Skin epidermis (tissue), 12 donors: Measurements from ENCODE around the gene NKX2-4.
"Not testable (repeated sequence)": the region's sequence is repeated elsewhere in the genome, so short reads cannot be mapped to it uniquely, and the experiment has no call there.

ENCODE experiments used
- H3K27ac ChIP-seq, 21 experiments: fragments of 200-600 bp; sonication (generic) in 11 of 21; one replicate each; pipeline ENCODE4 v1.5.0; 2020; ENCODE audit warnings: mild to moderate bottlenecking in 3 of 21, inconsistent platforms in 2 of 21, moderate library complexity in 2 of 21
- H3K4me3 ChIP-seq, 7 experiments: fragments of 200-600 bp; sonication (generic) in 2 of 7; one replicate each; pipeline ENCODE4 v1.5.0; 2020; ENCODE audit warnings: inconsistent platforms in 2 of 7, mild to moderate bottlenecking in 2 of 7, moderate library complexity in 1 of 7

The NKX2-4 gene

DNA sequence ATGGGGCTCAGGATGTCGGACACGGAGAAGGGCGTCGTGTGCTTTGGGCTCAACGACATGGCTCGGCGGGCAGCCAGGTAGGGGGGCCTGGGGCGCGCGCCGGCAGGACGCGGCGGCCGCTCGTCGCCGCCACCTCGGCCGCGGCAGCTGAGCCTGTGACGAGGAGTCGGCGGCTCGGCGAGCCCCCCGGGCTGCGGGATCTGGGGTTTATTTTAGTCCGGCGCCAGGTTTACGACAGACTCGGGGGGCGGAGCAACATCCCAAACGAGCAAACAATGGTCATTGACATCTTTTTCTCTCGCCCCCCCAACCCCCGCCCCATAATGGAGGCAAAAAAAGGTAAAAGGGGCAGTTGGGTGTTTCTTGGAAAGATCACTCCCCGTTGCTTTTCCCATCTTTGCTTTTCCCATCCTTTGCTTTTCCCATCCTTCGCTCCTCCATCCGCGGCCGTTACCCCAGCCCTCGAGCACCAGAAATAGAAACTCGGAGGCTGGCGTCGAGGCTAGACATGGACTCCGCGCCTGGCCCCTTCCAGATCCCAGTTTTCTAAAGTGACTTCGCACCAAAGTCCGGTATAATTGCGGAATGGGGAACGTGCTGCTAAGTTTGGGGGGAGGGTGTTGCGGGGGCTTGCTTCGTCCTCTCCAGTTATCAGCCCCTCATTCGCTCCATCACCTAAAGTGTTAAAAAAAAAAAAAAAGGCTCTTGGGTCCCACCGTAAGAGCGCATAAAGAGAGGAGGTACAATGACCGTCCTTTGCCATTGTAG, at the start of gene NKX2-4:
TSS of gene NKX2-4 (minus strand) at position 186 of the 768 bp plus-strand sequence. CDS start at position 59, 127 bp downstream.
- Histone ChIP-seq H3K27ac (no peak within 1 kb of the TSS), H3K4me3 (peak within 1 kb of the TSS in 3 of 7 experiments; percentile 2 to 16 (median 14))

DNA sequence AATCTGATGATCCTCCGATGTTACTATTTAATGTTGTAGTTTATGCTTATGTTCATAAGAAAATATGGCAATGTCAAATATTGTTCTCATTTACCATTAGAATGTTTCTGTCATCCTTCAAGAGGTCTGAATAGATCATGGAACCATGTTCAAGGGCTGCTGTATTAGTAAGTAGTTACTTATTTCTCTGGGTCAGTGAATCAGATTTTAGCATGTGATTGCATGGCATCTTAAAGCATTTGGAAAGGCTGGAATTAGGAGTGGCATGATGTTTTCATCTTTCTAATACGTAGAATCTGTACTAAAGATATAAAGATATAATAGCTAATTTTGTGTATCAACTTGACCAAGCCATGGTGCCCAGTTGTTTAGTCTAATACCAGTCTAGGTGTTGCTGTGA, 40.5 kb upstream of the NKX2-4 start:
- no peak overlapping the region for H3K4me3 ChIP-seq
- no peak overlapping the region for H3K27ac ChIP-seq

DNA sequence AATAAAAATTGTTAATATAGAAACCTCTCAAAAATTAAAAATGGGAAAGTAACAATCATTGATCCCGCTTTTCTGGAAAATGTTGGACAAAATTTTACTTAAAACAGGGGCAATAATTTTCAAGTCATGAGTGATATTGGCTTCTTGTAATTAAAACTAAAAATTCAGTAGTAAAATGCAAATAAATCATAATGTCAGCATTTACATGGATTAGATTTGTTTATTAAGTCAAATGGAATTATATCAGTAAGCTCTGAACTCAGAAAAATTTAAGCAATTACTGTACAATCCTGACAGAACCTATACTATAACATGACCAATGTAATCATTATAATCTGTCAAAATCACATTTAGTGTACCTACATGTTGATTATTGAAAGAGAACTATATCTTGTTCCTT, 39.9 kb upstream of the NKX2-4 start:
- no peak overlapping the region for H3K4me3 ChIP-seq
- no peak overlapping the region for H3K27ac ChIP-seq

DNA sequence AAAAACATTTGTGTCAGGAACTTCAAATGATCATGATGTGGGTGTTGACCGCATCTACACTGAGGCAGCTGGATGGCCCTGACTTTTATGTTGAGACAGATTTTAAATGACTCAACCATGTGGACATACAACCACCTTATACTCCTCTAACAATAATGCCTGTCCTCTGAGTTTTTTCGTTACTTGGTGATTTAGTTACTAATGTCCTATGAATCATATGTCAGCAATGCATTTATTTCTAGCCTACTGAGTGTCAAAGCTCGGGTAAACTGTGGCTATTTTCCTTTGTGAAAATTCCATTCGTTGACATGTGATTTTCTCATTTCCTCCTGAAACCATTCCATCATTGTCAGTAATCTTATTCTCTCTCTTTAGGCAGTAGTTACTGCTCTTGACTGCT, 38.9 kb upstream of the NKX2-4 start:
- no peak overlapping the region for H3K27ac ChIP-seq

DNA sequence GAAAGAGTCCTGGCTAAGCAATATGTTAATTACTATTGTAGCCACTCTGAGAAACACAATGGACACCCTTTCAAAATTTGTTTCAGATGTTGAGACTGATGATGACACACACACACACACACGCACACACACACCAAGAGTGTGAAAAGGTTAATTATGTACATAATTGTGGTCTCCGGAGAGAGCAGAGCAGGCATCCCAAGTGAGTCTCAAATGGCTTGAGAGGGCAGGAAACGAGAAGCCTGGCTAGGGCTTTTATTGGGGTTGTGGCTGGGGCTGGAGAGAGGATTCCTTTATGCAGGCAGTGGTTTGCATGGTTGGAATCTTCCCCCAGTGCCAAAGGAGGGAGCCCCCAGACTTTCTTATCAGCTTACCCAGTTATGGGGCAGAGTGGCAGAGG, 38.2 kb upstream of the NKX2-4 start:
- no peak overlapping the region for H3K27ac ChIP-seq

More for the DNA sequence above, 38.9 kb upstream of the NKX2-4 start:
- no peak overlapping the region for H3K4me3 ChIP-seq

DNA sequence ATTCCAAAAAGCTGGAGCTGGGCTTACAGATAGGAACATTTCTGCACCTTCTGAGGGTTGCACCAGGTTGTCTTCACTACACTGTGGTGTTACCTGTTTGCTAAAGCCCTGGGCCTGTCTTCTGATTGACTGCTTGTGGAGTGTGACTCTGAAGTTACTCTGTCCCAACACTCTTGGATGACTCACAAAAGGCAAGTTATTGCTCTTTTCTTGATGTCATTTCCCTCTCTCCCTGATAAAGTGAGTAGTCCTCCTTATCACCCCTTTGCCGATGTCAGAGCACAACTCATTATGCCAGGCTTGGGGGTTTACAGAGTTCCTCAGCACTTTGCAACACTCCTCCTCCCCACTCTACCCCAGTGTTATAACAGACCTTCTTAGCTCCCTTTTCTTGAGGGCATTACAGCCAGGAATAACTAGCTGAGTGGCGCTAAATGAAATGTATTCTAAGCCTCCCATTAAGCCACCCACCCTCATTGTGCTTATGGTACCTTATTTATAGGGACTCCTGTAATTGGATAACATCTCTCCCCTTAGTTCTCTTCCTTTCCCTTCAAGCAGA, 36.1 kb upstream of the NKX2-4 start:
- H3K27ac ChIP-seq, result no peak overlapping the region
- H3K4me3 ChIP-seq, result no peak overlapping the region

More for the DNA sequence above, 38.2 kb upstream of the NKX2-4 start:
- H3K4me3 ChIP-seq, result no peak overlapping the region

DNA sequence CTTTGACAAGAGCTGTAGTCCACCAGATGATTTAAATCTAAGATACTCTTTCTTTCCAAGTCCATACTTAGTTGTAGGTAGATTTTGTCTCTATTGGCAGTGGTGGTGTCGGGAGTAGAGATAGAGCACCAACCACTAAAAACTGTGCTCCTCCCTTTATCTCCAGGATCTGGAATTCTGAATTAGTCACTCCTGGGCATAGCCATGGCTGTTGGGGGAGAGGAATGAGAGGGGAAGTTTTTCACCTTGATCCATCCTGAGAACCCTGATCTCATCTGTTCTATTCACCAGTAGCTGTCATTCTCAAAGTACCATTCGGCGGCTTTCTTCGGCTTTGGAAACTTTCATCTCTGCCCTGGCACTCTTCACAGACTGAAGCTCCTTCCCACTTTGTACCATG, 35.6 kb upstream of the NKX2-4 start:
- H3K27ac ChIP-seq, result no peak overlapping the region
- no peak overlapping the region for H3K4me3 ChIP-seq

DNA sequence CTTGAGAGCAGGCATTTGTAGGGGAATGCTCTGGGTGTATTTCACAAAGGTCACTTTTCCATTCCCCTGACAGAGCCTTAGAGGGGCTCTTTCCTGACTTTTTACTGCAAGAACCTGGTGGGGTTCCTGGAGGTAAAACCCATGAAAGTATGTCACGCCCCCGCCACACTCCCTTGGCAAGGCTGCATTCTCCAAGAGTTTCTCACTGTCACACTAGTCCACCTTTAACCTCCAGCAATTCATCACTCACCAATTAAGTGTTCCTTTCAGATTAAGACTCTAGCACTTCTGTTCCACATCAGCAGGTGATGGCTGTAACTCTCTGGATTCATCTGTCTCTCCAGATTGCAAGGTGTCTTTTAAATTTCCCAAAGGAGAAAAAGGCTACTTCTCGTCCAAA, 32.7 kb upstream of the NKX2-4 start:
- Histone ChIP-seq H3K27ac (no peak overlapping the region), H3K4me3 (no peak overlapping the region)

DNA sequence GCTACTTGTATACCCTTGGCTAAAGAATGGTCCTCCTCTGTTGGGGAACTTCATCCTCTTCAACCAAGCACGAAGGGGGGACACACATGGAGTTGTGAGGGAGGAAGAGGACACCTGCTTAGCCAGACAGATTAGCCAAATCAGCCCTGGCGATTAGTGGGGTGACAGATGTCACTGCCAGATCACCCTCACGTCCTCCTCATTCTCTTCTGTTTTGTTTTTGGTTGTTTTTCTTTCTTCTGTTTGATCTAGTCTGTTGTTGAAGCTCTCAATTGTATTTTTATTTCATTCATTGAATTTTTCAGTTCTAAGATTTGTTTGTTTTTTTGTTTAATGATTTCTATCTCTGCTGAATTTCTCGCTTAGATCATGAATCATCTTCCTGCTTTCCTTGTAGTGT, 27.5 kb upstream of the NKX2-4 start:
- Histone ChIP-seq H3K27ac (no peak overlapping the region), H3K4me3 (no peak overlapping the region)

DNA sequence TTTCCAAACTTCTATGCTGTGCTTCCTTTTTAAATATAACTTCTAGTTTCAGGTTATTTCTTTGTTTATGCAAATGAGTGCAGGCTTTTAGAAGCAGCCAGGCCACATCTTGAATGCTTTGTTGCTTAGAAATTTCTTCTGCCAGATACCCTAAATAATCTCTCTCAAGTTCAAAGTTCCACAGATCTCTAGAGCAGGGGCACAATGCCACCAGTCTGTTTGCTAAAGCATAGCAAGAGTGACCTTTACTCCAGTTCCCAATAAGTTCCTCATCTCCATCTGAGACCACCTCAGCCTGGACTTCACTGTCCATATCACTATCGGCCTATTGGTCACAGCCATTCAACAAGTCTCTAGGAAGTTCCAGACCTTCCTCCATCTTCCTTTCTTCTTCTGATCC, 26.4 kb upstream of the NKX2-4 start:
- not testable (repeated sequence) for H3K4me3 ChIP-seq, H3K27ac ChIP-seq

DNA sequence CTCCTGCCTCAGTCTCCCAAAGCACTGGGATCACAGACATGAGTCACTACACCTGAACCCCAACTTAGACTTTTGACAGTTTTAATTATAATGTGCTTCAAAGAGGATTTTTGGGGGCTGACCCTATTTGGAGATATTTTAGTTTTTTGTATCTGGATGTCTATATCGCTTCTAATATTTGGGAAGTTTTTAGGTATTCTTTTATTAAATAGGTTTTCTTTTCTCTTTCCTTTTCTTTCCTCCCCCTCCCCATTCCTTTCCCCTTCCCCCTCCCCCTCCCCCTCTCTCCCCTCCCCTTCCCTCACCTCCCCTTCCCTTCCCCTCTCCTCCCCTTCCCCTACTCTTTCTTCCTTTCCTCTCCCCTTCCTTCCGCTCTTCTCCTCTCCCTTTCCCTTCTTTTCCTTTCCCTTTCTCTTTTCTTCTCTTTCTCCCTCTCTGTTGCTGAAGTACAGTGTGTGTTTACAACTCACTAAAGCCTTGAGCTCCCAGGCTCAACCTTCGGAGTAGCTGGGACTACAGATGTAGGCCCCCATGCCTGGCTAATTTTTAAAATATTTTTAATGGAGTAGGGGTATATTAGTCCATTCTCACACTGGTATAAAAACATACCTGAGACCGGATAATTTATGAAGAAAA, 24.4 kb upstream of the NKX2-4 start:
- Histone ChIP-seq H3K4me3 (no peak overlapping the region), H3K27ac (no peak overlapping the region)

DNA sequence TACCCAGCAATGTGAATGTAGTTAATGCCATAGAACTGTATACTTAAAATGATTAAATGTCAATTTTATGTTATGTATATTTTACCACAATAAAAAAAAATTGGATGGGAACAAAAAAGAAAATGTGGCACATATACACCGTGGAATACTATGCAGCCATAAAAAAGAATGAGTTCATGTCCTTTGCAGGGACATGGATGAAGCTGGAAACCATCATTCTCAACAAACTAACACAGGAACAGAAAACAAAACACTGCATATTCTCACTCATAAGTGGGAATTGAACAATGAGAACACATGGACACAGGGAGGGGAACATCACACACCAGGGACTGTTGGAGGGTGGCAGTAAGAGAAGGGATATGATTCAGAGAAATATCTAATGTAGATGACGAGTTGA, 21.8 kb upstream of the NKX2-4 start:
- not testable (repeated sequence) for H3K27ac ChIP-seq, H3K4me3 ChIP-seq

DNA sequence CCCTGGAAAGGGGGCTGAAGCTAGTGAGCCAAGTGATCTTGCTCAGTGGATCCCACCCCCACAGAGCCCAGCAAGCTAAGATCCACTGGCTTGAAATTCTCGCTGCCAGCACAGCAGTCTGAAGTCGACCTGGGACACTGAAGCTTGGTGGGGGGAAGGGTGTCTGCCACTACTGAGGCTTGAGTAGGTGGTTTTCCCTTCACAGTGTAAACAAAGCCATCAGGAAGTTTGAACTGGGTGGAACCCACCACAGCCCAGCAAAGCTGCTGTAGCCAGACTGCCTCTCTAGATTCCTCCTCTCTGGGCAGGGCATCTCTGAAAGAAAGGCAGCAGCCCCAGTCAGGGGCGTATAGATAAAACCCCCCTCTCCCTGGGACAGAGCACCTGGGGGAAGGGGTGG, 16.7 kb upstream of the NKX2-4 start:
- not testable (repeated sequence) for H3K4me3 ChIP-seq, H3K27ac ChIP-seq

DNA sequence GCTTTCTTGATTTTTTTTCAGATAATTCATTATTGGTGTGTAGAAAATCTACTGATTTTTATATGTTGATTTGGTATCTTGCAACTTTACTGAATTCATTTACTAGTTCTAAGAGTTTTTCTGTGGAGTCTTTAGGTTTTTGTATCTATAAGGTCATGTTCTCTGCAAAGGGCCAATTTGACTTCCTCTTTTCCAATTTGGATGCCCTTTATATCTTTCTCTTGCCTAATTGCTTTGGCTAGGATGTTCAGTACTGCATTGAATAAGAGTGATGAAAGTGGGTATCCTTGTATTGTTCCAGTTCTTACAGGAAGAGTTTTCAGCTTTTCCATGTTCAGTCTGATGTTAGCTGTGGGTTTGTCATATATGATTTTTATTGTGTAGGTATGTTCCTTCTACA, 14.4 kb upstream of the NKX2-4 start:
- no peak overlapping the region for H3K4me3 ChIP-seq
- H3K27ac ChIP-seq, result no peak overlapping the region

DNA sequence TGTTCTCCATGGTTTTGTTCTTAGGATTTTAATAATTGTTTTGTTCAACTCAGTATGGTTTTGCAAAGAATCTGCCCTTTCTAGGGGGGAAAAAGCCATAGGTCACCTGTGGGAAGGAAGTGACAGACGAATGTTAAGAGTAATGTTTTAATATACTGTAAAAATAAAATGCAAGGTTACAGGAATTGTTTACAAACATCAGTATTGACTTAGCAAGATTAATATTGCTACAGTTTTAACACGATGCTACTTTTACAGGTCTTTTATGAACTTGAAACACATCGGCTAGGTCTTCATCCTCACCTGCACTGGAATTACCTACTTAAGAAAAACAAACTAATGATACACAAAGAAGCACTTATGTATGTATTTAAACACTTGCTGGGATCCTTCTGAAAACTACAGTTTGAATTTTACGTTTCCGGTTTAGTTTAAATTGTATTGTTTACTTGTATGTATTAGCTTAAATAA, 1.7 kb upstream of the NKX2-4 start:
- no peak overlapping the region for H3K27ac ChIP-seq
- no peak overlapping the region for H3K4me3 ChIP-seq

DNA sequence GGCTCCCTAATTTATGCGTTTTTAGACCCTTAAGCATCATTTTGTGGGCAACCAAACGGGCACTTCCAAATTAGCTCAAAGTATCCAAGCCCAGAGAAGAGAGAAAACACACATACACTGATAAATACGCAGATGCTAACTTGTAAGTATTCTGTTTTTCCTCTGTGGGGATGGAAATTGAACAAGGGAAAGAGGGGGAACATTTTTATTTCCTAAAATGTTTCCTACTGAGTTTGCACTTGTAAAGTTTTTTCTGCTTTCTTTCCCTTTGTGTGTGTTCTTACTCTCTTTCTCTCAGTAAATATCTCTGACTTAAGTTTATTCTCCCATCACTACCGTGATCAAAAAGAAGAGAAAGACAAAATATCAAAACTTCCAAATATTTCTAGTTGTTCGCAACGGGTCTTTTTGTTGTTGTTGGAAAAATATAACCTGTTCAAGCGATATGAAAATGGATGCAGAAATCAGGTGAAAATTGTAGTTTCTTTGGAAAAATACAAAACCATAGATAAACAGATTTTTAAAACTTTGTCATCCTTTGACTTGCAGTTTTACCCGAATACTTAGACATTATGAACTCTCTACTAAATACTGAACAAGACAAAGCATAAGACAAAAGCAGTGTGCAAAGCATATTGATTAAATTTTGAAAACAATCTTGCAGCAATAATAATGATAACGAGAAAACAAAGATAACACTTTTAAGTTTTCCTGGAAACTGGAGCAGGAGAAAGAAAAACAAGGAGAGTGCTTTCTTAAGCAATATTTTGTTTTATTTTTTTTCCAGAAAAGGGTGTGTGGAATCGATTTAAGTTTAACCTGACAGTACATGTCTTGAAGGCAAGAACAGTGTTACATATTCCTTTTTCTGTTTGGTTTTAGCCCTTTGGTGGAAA, 1.0 kb upstream of the NKX2-4 start:
- Histone ChIP-seq H3K27ac (no peak overlapping the region), H3K4me3 (no peak overlapping the region)

DNA sequence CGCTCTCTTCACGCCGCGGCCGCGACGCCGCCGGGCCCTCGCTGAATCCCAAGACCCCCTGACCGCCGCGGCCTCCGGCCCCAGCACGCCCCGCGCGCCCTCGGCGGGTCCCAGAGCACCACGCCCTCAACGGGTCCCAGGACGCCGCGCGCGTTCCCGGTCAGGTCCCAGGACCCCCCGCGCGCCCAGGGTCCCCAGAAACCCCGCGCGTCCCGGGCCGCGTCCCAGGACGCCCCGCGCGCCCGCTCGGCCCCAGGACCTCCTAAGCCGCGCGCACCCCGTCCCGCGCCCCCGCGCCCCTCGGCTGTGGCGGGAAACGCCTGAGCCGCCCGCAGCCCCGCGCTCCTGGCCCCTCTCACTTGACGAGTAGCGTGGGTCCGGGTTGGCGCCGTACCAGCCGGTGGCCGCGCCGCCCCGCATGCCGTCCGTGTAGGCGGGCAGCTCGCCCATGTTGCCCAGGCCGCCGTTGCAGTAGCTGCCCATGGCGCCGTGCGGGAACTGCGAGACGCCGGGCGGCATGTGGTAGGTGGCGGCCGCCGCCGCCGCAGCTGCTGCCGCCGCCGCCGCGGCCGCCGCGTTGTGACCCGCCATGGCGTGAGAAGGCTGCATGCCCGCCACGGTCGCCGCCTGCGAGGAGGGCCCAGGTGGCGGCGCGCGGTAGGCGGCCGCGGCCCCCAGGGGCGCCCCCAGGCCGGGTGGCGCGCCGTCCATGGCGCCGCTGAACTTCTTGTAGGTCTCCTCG, 556 bp downstream of the NKX2-4 start:
- Histone ChIP-seq H3K27ac (no peak overlapping the region), H3K4me3 (peak overlapping the region in 3 of 7 experiments; percentile 2 to 16 (median 14))

DNA sequence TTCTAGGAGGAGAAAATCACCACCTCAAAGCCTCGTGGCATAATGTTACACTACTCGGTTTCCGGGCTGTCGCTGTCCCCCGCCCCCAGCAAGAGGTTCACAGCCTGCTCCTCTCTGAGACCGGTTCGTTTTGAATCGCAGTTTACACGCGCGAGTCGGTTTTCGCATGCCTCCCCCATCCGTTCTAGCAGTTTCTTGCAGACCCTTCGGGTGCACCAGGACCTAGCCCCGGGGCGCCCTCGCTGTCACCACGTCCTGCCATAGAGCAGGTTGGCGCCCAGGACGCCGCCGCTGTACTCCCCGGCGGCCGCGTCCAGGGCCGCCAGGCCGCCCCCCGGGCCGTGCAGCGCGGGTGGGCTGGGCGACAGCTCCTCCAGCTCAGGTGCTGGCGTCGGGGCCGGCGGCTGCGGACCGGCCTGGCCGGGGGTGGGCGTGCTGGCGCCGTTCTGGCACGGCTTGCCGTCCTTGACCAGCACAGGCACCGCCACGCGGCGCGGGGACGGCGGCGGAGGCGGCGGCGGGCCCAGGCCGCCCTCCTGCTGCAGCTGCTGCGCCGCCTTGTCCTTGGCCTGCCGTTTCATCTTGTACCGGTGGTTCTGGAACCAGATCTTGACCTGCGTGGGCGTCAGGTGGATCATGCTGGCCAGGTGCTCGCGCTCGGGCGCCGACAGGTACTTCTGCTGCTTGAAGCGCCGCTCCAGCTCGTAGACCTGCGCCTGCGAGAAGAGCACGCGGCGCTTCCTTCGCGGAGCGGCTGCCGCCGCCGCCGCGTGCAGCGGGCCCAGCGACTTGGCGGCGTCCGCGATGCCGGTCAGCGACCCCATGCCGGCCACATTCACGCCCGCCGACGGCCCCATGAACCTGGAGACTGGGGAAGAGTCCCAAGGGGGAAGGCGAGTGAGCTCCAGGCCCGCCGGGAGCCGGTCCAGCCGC, 1.4 kb downstream of the NKX2-4 start:
- H3K4me3 ChIP-seq, result peak overlapping the region in 2 of 7 experiments; percentile 2 to 14
- H3K27ac ChIP-seq, result no peak overlapping the region
